ENCODE data around the gene TRPC3. TPM values are rescaled to one million over a fixed set of nuclear protein-coding genes. Genes with fewer than 3 reads are reported as not detected.

TRPC3 gene
- polyA plus RNA-seq, 3 donors, result not detected

DNA sequence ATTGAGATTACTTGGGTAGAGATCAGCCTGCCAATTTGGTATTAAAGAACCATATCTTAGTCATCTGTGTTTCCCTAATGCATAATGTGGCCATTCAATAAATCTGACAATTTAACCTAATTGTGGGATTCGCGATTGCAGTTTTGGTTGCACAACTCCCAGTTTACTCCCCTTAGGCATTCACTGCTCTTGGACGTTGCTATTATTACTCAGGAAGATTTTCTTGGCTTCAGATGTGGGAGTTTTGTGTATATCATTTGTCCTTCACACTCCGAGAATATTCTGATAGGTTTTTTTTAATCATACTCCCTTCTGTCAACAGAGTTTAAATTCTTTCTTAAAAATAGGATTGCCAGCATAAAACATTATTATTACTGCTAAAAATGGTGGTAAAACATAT is 22.0 kb upstream of the TRPC3 start:
- no peaks in the 10 kb centered on the region for H3K9me3 Mint-ChIP-seq
- Histone ChIP-seq H3K4me3 (replicated peaks in 1 of 3; ENCODE audit: low read depth in 2 of 3, low read length in 3 of 3) (no peak overlapping the region), H4K20me1 (ENCODE audit: insufficient read depth, low read length) (no peaks in the 10 kb centered on the region), H3K79me2 (ENCODE audit: insufficient read depth, low read length) (no peaks in the 10 kb centered on the region), H3K9ac (ENCODE audit: insufficient read depth, low read length, poor library complexity, severe bottlenecking) (no peak overlapping the region), H3K4me1 (ENCODE audit: control insufficient read depth in 1 of 2, insufficient read depth in 2 of 2, low read length in 2 of 2) (peaks cover 0 to 10% of the 10 kb centered on the region in 2 donors), H3K9me3 (replicated peaks in 1 of 2; ENCODE audit: control insufficient read depth in 1 of 2, insufficient read depth in 1 of 2, low read length in 2 of 2) (no peaks in the 10 kb centered on the region), H2AFZ (ENCODE audit: insufficient read depth, low read depth, low read length, poor library complexity, severe bottlenecking) (no peak overlapping the region), H3K27ac (ENCODE audit: low read depth in 1 of 2, low read length in 2 of 2) (no peak overlapping the region), H3K36me3 (replicated peaks in 1 of 2; ENCODE audit: control insufficient read depth in 1 of 2, insufficient read depth in 2 of 2, low read length in 2 of 2) (no peaks in the 10 kb centered on the region), H3K27me3 (ENCODE audit: control insufficient read depth in 2 of 2, insufficient read depth in 2 of 2, low read length in 2 of 2) (no peaks in the 10 kb centered on the region), H3K4me2 (replicated peaks; ENCODE audit: extremely low read depth, low read length, poor library complexity, severe bottlenecking) (no peak overlapping the region)
- H3K27me3 Mint-ChIP-seq (ENCODE audit: low read depth in 3 of 3), result peaks cover 5 to 15% (median 9%) of the 10 kb centered on the region in 3 donors
- H3K4me1 Mint-ChIP-seq, result peaks cover 10% of the 10 kb centered on the region
- intact Hi-C loops (cut with micrococcal nuclease), result no loop called here
- WGBS (ENCODE audit: insufficient coverage), result no CpG with 5 or more reads among the region's 4 CpGs
- H3K4me3 Mint-ChIP-seq, result no peak overlapping the region
- H3K36me3 Mint-ChIP-seq, result no peaks in the 10 kb centered on the region
- no peak overlapping the region for H3K27ac Mint-ChIP-seq
- TF ChIP-seq, protein P1, sequence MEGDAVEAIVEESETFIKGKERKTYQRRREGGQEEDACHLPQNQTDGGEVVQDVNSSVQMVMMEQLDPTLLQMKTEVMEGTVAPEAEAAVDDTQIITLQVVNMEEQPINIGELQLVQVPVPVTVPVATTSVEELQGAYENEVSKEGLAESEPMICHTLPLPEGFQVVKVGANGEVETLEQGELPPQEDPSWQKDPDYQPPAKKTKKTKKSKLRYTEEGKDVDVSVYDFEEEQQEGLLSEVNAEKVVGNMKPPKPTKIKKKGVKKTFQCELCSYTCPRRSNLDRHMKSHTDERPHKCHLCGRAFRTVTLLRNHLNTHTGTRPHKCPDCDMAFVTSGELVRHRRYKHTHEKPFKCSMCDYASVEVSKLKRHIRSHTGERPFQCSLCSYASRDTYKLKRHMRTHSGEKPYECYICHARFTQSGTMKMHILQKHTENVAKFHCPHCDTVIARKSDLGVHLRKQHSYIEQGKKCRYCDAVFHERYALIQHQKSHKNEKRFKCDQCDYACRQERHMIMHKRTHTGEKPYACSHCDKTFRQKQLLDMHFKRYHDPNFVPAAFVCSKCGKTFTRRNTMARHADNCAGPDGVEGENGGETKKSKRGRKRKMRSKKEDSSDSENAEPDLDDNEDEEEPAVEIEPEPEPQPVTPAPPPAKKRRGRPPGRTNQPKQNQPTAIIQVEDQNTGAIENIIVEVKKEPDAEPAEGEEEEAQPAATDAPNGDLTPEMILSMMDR (IDR thresholded peaks at IDR 0.05), result no peak
- no peak for DNase-seq

DNA sequence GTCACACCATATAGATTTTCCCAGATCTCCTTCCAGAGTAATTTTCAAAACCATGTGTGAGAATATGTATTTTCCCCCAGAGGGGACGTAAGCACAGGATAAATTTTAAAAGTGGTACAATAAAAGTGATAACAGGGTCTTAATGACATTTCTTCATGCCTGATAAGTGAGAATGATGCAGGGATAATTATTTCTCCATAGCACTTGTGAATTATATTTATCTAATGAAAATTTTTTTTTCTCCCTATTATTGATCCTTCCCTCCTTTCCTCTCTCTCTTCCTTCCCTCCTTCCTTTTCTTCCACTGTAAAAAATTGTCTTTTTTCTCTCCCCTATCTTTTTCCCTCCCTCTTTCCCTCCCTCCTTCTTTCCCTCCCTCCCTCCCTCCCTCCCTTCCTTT is 17.0 kb upstream of the TRPC3 start:
- H3K36me3 Mint-ChIP-seq, result no peaks in the 10 kb centered on the region
- WGBS (ENCODE audit: insufficient coverage), result no CpG with 5 or more reads among the region's 1 CpG
- TF ChIP-seq, protein P1 (IDR thresholded peaks at IDR 0.05), result no peak
- Histone ChIP-seq H3K79me2 (ENCODE audit: insufficient read depth, low read length) (no peaks in the 10 kb centered on the region), H2AFZ (ENCODE audit: insufficient read depth, low read depth, low read length, poor library complexity, severe bottlenecking) (no peak overlapping the region), H3K27ac (ENCODE audit: low read depth in 1 of 2, low read length in 2 of 2) (no peak overlapping the region), H3K4me2 (replicated peaks; ENCODE audit: extremely low read depth, low read length, poor library complexity, severe bottlenecking) (no peak overlapping the region), H3K9ac (ENCODE audit: insufficient read depth, low read length, poor library complexity, severe bottlenecking) (no peak overlapping the region), H3K9me3 (replicated peaks in 1 of 2; ENCODE audit: control insufficient read depth in 1 of 2, insufficient read depth in 1 of 2, low read length in 2 of 2) (no peaks in the 10 kb centered on the region), H3K4me1 (ENCODE audit: control insufficient read depth in 1 of 2, insufficient read depth in 2 of 2, low read length in 2 of 2) (no peaks in the 10 kb centered on the region), H3K36me3 (replicated peaks in 1 of 2; ENCODE audit: control insufficient read depth in 1 of 2, insufficient read depth in 2 of 2, low read length in 2 of 2) (no peaks in the 10 kb centered on the region), H3K27me3 (ENCODE audit: control insufficient read depth in 2 of 2, insufficient read depth in 2 of 2, low read length in 2 of 2) (peaks cover 5 to 8% of the 10 kb centered on the region in 2 donors), H4K20me1 (ENCODE audit: insufficient read depth, low read length) (no peaks in the 10 kb centered on the region), H3K4me3 (replicated peaks in 1 of 3; ENCODE audit: low read depth in 2 of 3, low read length in 3 of 3) (no peak overlapping the region)
- no peaks in the 10 kb centered on the region for H3K4me1 Mint-ChIP-seq
- H3K4me3 Mint-ChIP-seq, result no peak overlapping the region
- no peak for DNase-seq
- peaks cover 0 to 4% (median 0%) of the 10 kb centered on the region in 7 donors for H3K9me3 Mint-ChIP-seq
- H3K27me3 Mint-ChIP-seq (ENCODE audit: low read depth in 3 of 3), result peaks cover 8 to 24% (median 18%) of the 10 kb centered on the region in 3 donors
- intact Hi-C loops (cut with micrococcal nuclease), result no loop called here
- H3K27ac Mint-ChIP-seq, result no peak overlapping the region
